ENCODE results near the gene SVIL. TPM values are rescaled to one million over a fixed set of nuclear protein-coding genes. Genes with fewer than 3 reads are reported as not detected.

SVIL gene
- total RNA-seq, 1 experiment from 2014 or later, result 147 TPM

- TF ChIP-seq CTCF (IDR thresholded peaks at IDR 0.05; ENCODE audit: unreplicated experiment), result no peak
- Mint-ChIP-seq H3K4me3 (ENCODE audit: low read depth, unreplicated experiment) (no peak overlapping the region), H3K9me3 (ENCODE audit: low read depth, unreplicated experiment) (peaks cover 2% of the 10 kb centered on the region), H3K36me3 (ENCODE audit: insufficient read depth, unreplicated experiment) (peaks cover 38% of the 10 kb centered on the region), H3K27me3 (ENCODE audit: unreplicated experiment) (no peaks in the 10 kb centered on the region), H3K4me1 (ENCODE audit: low read depth, unreplicated experiment) (no peaks in the 10 kb centered on the region), H3K27ac (ENCODE audit: unreplicated experiment) (no peak overlapping the region)
- intact Hi-C loops (cut with micrococcal nuclease; ENCODE audit: unreplicated experiment), result no loop called here
- CTCF ChIA-PET, result no interaction called here
- no TSS peak for BruUV-seq (replicated peaks)
- no peak for DNase-seq
Measured at GRCh38 chr10:29455095-29455494, 179.7 kb downstream of the SVIL start.

- intact Hi-C loops (cut with micrococcal nuclease; ENCODE audit: unreplicated experiment), result no loop called here
- BruUV-seq (replicated peaks), result no TSS peak
- peaks cover 30% of the 10 kb centered on the region for H3K36me3 Mint-ChIP-seq (ENCODE audit: insufficient read depth, unreplicated experiment)
- H3K27me3 Mint-ChIP-seq (ENCODE audit: unreplicated experiment), result no peaks in the 10 kb centered on the region
- no peak overlapping the region for H3K4me3 Mint-ChIP-seq (ENCODE audit: low read depth, unreplicated experiment)
- H3K4me1 Mint-ChIP-seq (ENCODE audit: low read depth, unreplicated experiment), result peaks cover 1% of the 10 kb centered on the region
- H3K9me3 Mint-ChIP-seq (ENCODE audit: low read depth, unreplicated experiment), result peaks cover 2% of the 10 kb centered on the region
- no peak for DNase-seq
- no peak overlapping the region for H3K27ac Mint-ChIP-seq (ENCODE audit: unreplicated experiment)
- CTCF ChIA-PET, result no interaction called here
- TF ChIP-seq CTCF (IDR thresholded peaks at IDR 0.05; ENCODE audit: unreplicated experiment), result no peak
Measured at GRCh38 chr10:29454250-29454649, 180.5 kb downstream of the SVIL start.

GRCh38 chr10:29452546-29452945, 182.2 kb downstream of the SVIL start:
- intact Hi-C loops (cut with micrococcal nuclease; ENCODE audit: unreplicated experiment), result no loop called here
- no peak overlapping the region for H3K4me3 Mint-ChIP-seq (ENCODE audit: low read depth, unreplicated experiment)
- H3K27me3 Mint-ChIP-seq (ENCODE audit: unreplicated experiment), result no peaks in the 10 kb centered on the region
- no peak overlapping the region for H3K27ac Mint-ChIP-seq (ENCODE audit: unreplicated experiment)
- peaks cover 2% of the 10 kb centered on the region for H3K9me3 Mint-ChIP-seq (ENCODE audit: low read depth, unreplicated experiment)
- no peak for DNase-seq
- CTCF ChIA-PET, result no interaction called here
- TF ChIP-seq CTCF (IDR thresholded peaks at IDR 0.05; ENCODE audit: unreplicated experiment), result no peak
- BruUV-seq (replicated peaks), result no TSS peak
- peaks cover 10% of the 10 kb centered on the region for H3K4me1 Mint-ChIP-seq (ENCODE audit: low read depth, unreplicated experiment)
- peaks cover 16% of the 10 kb centered on the region for H3K36me3 Mint-ChIP-seq (ENCODE audit: insufficient read depth, unreplicated experiment)

- TF ChIP-seq CTCF (IDR thresholded peaks at IDR 0.05; ENCODE audit: unreplicated experiment), result no peak
- no peak for DNase-seq
- H3K27me3 Mint-ChIP-seq (ENCODE audit: unreplicated experiment), result no peaks in the 10 kb centered on the region
- intact Hi-C loops (cut with micrococcal nuclease; ENCODE audit: unreplicated experiment), result no loop called here
- H3K36me3 Mint-ChIP-seq (ENCODE audit: insufficient read depth, unreplicated experiment), result peaks cover 16% of the 10 kb centered on the region
- CTCF ChIA-PET, result no interaction called here
- BruUV-seq (replicated peaks), result TSS peak; percentile 6
- H3K4me1 Mint-ChIP-seq (ENCODE audit: low read depth, unreplicated experiment), result peaks cover 10% of the 10 kb centered on the region
- no peak overlapping the region for H3K27ac Mint-ChIP-seq (ENCODE audit: unreplicated experiment)
- peaks cover 2% of the 10 kb centered on the region for H3K9me3 Mint-ChIP-seq (ENCODE audit: low read depth, unreplicated experiment)
- H3K4me3 Mint-ChIP-seq (ENCODE audit: low read depth, unreplicated experiment), result no peak overlapping the region
Measured at GRCh38 chr10:29451946-29452345, 182.8 kb downstream of the SVIL start.

All from Calu3 (cell line).